ENCODE data around the gene MRPL48. TPM values are rescaled to one million over a fixed set of nuclear protein-coding genes. Genes with fewer than 3 reads are reported as not detected.
"Not testable (repeated sequence)": the region's sequence is repeated elsewhere in the genome, so short reads cannot be mapped to it uniquely, and the experiment has no call there.

Gene MRPL48
- total RNA-seq, 3 donors from 2014 or later, result 6.9 to 28.2 (median 15.7) TPM

DNA sequence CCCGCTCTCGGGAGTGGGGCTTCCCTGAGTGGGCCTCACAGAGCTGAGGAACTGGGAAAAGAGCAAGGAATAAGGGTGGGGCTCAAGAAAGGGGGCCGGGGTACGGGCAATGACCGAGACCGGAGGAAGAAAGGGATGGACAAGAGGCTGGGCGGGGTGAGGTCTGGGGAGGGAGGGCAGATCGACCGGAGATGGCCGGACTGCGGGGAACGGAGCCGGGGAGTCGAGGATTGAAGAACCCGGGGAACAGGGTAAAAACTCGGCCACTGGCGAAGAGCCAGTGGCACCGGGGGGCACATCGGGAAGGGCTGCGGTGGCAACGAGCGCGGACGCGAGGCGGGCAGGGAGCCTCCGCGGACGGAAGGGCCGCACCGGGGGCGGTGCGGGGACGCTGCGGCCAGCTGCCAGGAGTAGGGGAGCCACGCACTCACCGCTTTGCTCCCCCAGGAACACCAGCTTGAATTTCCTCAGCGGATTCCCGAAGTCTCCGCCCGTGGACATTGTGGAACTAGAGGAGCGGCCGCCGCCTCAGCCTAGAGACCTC lies 27.5 kb upstream of the MRPL48 start:
- DNase-seq (ENCODE audit: low spot score in 2 of 2), result peak; percentile 61 to 69

GRCh38 chr11:73760679-73761402 lies 26.8 kb upstream of the MRPL48 start, which contains the start of gene RAB6A:
TSS of gene RAB6A (minus strand) at chr11:73761074. CDS start at chr11:73760635, 439 bp downstream.
- intact Hi-C loops (cut with DNase I; ENCODE audit: low total_unique reads), result no loop called here
- H3K36me3 ChIP-seq, result no peaks in the 10 kb centered on the region
- H3K27me3 ChIP-seq, result no peaks in the 10 kb centered on the region
- peak; percentile 19 to 68 (median 43) for TF ChIP-seq CTCF (IDR thresholded peaks at IDR 0.05)
- TF ChIP-seq POLR2AphosphoS5 (IDR thresholded peaks at IDR 0.05), result peak in 1 of 3 donors; percentile 74
- TF ChIP-seq POLR2A (IDR thresholded peaks at IDR 0.05), result no peak
- peaks cover 0 to 10% of the 10 kb centered on the region in 2 donors for H3K4me1 ChIP-seq
- peak within 1 kb of the TSS; percentile 96 to 98 for H3K27ac ChIP-seq
- peak; percentile 99 to 100 for DNase-seq (ENCODE audit: low spot score in 2 of 2)
- H3K9me3 ChIP-seq, result no peaks in the 10 kb centered on the region
- H3K4me3 ChIP-seq, result peak within 1 kb of the TSS; percentile 75 to 98 (median 91)

More for the DNA sequence above, 27.5 kb upstream of the MRPL48 start:
- intact Hi-C loops (cut with DNase I; ENCODE audit: low total_unique reads), result no loop called here
- Histone ChIP-seq H3K4me3 (peak overlapping the region; percentile 75 to 98 (median 91)), H3K9me3 (no peaks in the 10 kb centered on the region), H3K27ac (peak overlapping the region; percentile 96 to 98), H3K4me1 (peaks cover 0 to 10% of the 10 kb centered on the region in 2 donors), H3K27me3 (no peaks in the 10 kb centered on the region), H3K36me3 (no peaks in the 10 kb centered on the region)
- TF ChIP-seq POLR2A (IDR thresholded peaks at IDR 0.05), result no peak
- TF ChIP-seq CTCF (IDR thresholded peaks at IDR 0.05), result no peak

DNA sequence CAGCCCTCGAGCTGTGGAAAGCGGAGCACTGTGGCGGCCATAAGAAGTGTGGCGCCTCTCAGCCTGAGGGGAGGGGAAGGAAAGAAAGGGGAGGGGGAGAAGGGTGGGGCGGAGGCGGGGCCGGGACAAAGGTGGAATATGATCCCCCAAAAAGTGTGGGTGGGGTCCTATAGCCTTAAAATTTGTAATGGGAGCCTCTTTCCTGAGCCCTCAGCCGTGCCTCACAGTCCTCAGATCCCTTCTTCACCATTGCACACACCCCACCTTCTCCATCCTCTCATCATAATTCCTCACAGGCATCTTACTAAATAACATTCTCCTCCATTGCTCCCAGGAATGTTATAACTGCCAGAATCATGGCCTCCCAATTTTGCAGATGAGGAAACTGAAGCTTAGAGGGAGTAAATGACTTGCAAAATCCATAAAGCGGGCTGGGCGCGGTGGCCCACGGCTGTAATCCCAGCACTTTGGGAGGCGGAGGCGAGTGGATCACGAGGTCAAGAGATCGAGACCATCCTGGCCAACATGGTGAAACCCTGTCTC lies 26.2 kb upstream of the MRPL48 start:
- intact Hi-C loops (cut with DNase I; ENCODE audit: low total_unique reads), result no loop called here
- DNase-seq (ENCODE audit: low spot score in 2 of 2), result no peak
- peak in 2 of 3 donors; percentile 93 to 95 for TF ChIP-seq POLR2AphosphoS5 (IDR thresholded peaks at IDR 0.05)
- no peak for TF ChIP-seq POLR2A (IDR thresholded peaks at IDR 0.05)
- Histone ChIP-seq H3K36me3 (no peaks in the 10 kb centered on the region), H3K27ac (peak overlapping the region; percentile 96 to 98), H3K27me3 (no peaks in the 10 kb centered on the region), H3K4me1 (peaks cover 0 to 10% of the 10 kb centered on the region in 2 donors), H3K9me3 (no peaks in the 10 kb centered on the region), H3K4me3 (peak overlapping the region; percentile 75 to 98 (median 91))

GRCh38 chr11:73762732-73763131 lies 24.9 kb upstream of the MRPL48 start:
- H3K4me3 ChIP-seq, result no peak overlapping the region
- no peaks in the 10 kb centered on the region for H3K27me3 ChIP-seq
- no peak overlapping the region for H3K27ac ChIP-seq
- H3K9me3 ChIP-seq, result no peaks in the 10 kb centered on the region
- H3K36me3 ChIP-seq, result no peaks in the 10 kb centered on the region
- intact Hi-C loops (cut with DNase I; ENCODE audit: low total_unique reads), result no loop called here
- TF ChIP-seq POLR2AphosphoS5 (IDR thresholded peaks at IDR 0.05), result no peak
- TF ChIP-seq POLR2A (IDR thresholded peaks at IDR 0.05), result no peak
- TF ChIP-seq CTCF (IDR thresholded peaks at IDR 0.05), result no peak
- no peak for DNase-seq (ENCODE audit: low spot score in 2 of 2)
- H3K4me1 ChIP-seq, result peaks cover 0 to 10% of the 10 kb centered on the region in 2 donors

DNA sequence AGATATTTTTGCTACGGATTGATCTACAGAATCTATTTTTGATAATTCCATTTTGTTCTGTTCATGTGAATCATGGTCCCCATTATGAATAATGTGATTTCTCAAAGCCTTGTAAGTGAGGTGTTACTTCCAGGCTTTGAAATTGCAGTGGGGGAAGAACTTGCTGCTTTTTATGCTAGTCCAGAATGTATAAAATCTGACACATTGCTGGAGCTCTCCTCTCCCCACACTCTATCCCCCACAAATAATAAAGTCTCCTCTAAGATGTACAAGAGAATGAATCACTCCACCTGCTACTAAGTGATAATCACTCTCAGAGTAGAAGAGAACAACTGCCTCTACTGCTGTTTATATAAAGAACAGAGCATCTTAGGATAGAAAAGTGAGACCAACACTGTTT lies 20.9 kb upstream of the MRPL48 start:
- no peak for TF ChIP-seq CTCF (IDR thresholded peaks at IDR 0.05)
- no peak for TF ChIP-seq POLR2AphosphoS5 (IDR thresholded peaks at IDR 0.05)
- no peak for TF ChIP-seq POLR2A (IDR thresholded peaks at IDR 0.05)
- Histone ChIP-seq H3K4me3 (no peak overlapping the region), H3K4me1 (no peaks in the 10 kb centered on the region), H3K27ac (no peak overlapping the region), H3K36me3 (no peaks in the 10 kb centered on the region), H3K27me3 (no peaks in the 10 kb centered on the region), H3K9me3 (no peaks in the 10 kb centered on the region)
- no peak for DNase-seq (ENCODE audit: low spot score in 2 of 2)
- intact Hi-C loops (cut with DNase I; ENCODE audit: low total_unique reads), result no loop called here

DNA sequence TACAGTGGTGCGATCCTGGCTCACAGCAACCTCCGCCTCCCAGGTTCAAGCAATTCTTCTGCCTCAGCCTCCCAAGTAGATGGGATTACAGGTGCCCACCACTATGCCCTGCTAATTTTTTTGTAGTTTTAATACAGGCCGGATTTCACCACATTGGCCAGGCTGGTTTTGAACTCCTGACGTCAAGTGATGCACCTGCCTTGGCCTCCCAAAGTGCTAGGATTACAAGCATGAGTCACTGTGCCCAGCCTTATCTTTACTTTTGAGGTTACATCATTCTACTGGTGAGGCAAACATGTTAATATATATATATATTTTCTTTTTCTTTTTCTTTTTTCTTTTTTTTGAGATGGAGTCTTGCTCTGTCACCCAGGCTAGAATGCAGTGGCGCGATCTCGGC lies 16.9 kb upstream of the MRPL48 start:
- H3K4me3 ChIP-seq; DNase-seq (ENCODE audit: low spot score in 2 of 2); H3K4me1 ChIP-seq; H3K36me3 ChIP-seq; H3K27ac ChIP-seq; H3K9me3 ChIP-seq; H3K27me3 ChIP-seq; intact Hi-C loops (cut with DNase I; ENCODE audit: low total_unique reads): not testable (repeated sequence)
